ENCODE results near the gene BARX1.

Gene BARX1

DNA sequence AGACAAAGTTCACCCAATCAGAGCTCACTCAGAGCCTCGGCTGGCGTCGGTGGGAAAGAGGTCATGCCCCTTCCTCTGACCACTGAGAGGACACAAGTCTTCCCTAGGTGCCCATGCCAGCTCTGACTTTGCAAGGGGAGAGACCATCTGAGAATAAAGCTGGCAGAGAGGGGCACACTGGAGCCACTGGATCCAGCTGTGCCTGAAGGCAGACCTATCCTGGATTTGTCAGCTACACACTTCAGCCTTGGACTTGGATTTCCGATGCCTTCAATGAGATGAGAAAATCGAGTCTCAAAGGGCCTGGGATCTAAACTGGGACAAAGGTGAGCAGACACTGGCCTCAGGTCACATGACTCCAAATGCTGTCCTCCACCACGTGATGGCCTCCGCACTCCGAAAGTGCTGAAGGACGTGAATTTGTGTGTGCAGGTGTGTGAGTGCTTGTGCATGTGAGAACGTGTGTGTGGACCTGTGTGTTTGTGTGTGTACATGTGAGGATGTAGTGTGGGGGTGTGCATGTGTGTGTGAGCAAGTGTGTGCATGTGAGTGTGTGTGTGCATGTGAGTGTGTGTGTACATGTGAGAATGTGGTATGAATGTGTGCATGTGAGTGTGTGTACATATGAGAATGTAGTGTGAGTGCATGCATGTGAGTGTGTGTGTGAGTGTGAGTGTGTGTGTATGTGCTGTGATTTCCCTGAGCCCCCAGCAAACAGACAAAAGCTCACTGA, 37.9 kb downstream of the BARX1 start:
- no peak for DNase-seq (ENCODE audit: low spot score)

- DNase-seq (ENCODE audit: low spot score): no peak
Observed at GRCh38 chr9:93916358-93916757, 38.8 kb downstream of the BARX1 start.

- no peak for DNase-seq (ENCODE audit: low spot score)
Observed at GRCh38 chr9:93911801-93912554, 43.2 kb downstream of the BARX1 start.

GRCh38 chr9:93911136-93911745, 43.9 kb downstream of the BARX1 start:
- no peak for DNase-seq (ENCODE audit: low spot score)

DNA sequence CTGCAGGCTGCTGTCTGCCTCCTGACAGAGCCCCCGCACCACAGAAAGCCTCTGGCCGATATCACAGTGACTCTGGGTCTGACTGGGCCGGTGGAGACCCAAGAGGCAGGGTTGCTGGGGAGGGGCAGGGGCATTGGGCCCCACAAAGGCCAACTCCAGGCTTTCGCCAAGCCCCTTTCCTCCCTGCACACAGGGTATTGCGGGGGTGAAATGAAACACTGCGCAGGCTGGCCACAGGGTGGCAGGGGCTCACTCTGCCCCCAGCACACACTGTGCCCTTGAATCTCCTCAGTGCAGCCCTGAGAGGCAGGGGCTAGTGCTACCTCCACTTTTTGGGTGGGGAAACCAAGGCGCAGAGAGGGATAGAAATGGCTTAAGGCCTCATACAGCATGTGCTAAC, 44.6 kb downstream of the BARX1 start:
- no peak for DNase-seq (ENCODE audit: low spot score)

DNA sequence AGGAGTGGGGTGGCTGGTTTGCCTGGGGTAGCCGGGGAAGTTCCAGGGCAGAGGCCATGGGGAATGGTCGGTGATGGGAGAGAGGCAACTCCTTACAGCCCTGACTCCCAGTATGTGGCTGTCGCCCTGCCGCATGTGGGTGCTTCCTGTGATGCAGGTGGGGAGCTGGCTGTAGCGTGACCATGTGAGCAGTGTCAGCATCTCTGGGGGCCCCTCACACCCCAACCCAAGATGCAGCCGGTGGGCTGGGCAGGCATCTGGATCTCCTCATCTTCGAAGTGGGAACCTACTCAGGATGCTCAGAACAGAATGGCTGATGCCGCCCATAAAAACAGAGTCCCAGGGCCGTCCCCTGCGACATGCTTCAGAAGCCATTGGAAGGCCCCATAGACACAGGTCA, 45.0 kb downstream of the BARX1 start:
- DNase-seq (ENCODE audit: low spot score): no peak

- no peak for DNase-seq (ENCODE audit: low spot score)
Observed at GRCh38 chr9:93909242-93909616, 45.9 kb downstream of the BARX1 start.

DNA sequence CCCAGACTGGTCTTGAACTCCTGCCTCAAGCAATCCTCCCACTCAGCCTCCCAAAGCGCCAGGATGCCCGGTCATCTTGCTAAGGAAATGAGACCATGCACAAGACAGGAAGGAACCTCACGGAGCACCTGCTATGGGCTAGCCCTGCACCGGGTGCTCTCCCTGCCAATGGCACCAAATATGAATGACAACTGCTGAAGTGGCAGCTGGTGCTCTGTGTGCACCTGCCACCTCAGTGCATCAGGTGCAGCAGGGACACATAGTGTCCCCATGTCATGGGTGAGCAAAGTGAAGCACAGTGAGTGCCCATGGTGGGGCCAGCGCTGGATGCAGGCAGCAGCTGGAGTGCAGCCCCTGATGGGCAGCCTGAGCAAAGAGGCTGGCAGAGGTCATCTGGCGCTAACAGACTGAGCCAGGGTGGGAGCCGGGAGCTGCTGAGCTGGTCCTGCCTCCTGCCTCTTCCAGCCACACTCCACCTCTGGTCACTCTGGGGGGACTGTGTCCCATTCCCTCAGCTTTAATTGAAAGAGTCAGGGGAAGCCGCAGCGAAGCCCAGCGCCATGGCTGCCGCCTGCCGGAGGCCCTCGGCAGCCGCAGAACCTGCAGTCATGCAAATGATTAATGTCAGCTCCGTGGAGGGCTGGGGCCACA, 46.4 kb downstream of the BARX1 start:
- DNase-seq (ENCODE audit: low spot score): no peak

- no peak for DNase-seq (ENCODE audit: low spot score)
Observed at GRCh38 chr9:93907551-93908199, 47.5 kb downstream of the BARX1 start.

DNA sequence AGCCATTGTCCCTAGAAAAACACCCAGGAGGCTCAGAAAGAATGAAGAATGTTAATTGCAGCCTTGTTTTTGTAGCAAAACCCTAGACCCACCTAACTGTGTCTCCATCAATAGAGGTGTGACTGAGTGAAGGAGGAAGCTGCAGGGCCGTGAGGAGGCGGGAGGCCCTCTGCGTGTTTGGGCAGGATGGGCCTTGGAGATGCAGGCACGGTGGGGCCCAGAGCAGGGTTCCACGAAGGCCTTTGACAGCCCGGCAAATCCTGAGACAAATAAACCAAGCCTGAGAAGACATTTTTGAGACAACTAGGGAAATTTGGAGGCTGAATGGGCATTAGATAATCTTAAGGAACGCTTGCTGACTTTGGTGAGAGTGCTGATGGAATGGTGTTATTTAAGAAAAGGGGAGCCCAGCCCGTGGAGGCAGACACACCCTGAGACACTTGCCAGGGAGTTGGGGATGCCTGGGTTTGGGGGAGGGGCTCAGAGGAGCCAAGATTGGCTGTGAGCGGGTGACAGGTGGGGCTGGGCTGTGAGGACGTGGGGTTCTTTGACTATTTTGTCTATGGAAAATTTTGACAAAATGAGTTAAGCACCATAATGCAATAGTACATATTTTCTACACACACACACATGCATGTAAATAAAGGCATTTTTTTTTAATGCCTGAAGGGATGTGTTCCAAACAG, 48.8 kb downstream of the BARX1 start:
- DNase-seq (ENCODE audit: low spot score): no peak

- DNase-seq (ENCODE audit: low spot score): no peak
Observed at GRCh38 chr9:93905473-93906133, 49.6 kb downstream of the BARX1 start.

- no peak for DNase-seq (ENCODE audit: low spot score)
Observed at GRCh38 chr9:93904649-93905472, 50.3 kb downstream of the BARX1 start.

GRCh38 chr9:93903886-93904648, 51.1 kb downstream of the BARX1 start:
- DNase-seq (ENCODE audit: low spot score): no peak

- DNase-seq (ENCODE audit: low spot score): no peak
Observed at GRCh38 chr9:93902780-93903655, 52.1 kb downstream of the BARX1 start.

DNA sequence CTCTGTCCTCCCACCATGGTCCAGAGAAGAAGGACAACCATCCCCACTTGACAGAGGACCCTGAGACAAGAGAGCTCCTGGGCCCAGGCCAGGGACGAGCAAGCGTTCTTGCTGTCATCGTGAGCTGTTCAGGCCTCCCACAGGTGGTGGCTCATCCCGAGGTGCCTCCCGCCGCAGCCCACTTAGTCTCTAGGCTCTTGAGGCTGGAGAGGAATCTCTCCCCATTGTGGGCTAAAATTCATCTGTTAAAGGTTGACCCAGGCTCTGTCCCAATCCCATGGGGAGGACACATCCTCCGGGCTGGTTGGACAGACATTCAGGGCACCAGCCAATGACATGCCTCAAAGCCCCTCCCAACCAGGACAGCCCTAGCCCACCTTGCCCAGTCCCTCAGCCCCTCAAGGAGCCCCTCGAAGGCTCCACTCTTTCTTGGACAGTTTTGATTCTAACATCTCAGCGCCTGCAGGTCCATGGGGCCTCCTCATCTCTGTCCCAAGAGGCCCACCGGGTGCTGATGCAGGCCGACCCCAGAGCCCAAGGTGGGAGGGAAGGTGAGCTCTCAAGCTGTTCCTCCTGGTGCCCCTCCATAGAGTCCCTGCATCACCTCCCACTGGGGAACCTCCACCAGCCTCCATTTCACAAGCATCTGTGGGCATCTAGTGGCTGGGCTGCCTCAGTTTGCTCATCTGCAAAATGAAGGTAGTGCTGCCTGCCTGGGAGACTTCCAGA, 52.9 kb downstream of the BARX1 start:
- DNase-seq (ENCODE audit: low spot score): no peak

All from NAMALWA (cell line).